Endothelial cell of umbilical vein (primary cell): ENCODE results near the gene DNAJC25. TPM values are rescaled to one million over a fixed set of nuclear protein-coding genes. Genes with fewer than 3 reads are reported as not detected.

Source experiments
- BruUV-seq: library from RNA; stranded (reverse); fragments of 400-500 nt; replicated peaks from 2 replicates; lab custom pipeline; 2021; lab: Mats Ljungman, UMichigan
- CTCF ChIA-PET: fragments of 300-600, 350-600 bp; sonication (Branson Sonifier 250); formaldehyde crosslinking; loops from one replicate; lab custom pipeline; 2021; ENCODE audit warnings: antibody characterized with exemption, inconsistent platforms; lab: Charles Lee
- POLR2A ChIA-PET: fragments of 300-600, 350-600 bp; sonication (Branson Sonifier 250); formaldehyde crosslinking; loops from one replicate; lab custom pipeline; 2021; ENCODE audit warnings: antibody characterized with exemption, inconsistent platforms; lab: Charles Lee
- DNase-seq: peaks from one replicate; pipeline ENCODE4 v3.0.0-alpha.2; 2011; ENCODE audit warnings: low read depth, low spot score
- FAIRE-seq: peaks from 2 replicates; lab custom pipeline; 2011; peaks lifted over from hg19 to GRCh38; lab: Jason Lieb, UNC
- H2AFZ ChIP-seq: 2 replicates; pipeline ENCODE4 v1.6.0; 2012; ENCODE audit warnings: low read depth, low read length, control low read depth, inconsistent platforms
- H3K27ac ChIP-seq: 2 replicates; pipeline ENCODE4 v1.5.1; 2011; ENCODE audit warnings: low read depth, mild to moderate bottlenecking, control low read depth, low read length, moderate library complexity; ENCODE audit not compliant: insufficient read depth
- H3K27me3 ChIP-seq, 2 experiments: 2 replicates each; pipeline versions ENCODE4 v1.6.0 to v1.6.1; 2011; ENCODE audit warnings: low read length in 2 of 2, mixed read lengths in 1 of 2; ENCODE audit not compliant: control insufficient read depth in 2 of 2, insufficient read depth in 2 of 2
- H3K36me3 ChIP-seq, 2 experiments: 2 replicates in 1 of 2; 3 replicates in 1 of 2; pipeline ENCODE4 v1.5.1; 2011; ENCODE audit warnings: low read length in 2 of 2, mild to moderate bottlenecking in 1 of 2, moderate library complexity in 1 of 2; ENCODE audit not compliant: control insufficient read depth in 2 of 2, insufficient read depth in 2 of 2; ENCODE audit errors: extremely low read depth in 1 of 2
- H3K4me1 ChIP-seq: 3 replicates; pipeline ENCODE4 v1.5.1; 2011; ENCODE audit warnings: mild to moderate bottlenecking, low read length; ENCODE audit not compliant: control insufficient read depth, insufficient read depth; ENCODE audit errors: extremely low read depth
- H3K4me2 ChIP-seq: 2 replicates; pipeline ENCODE4 v1.6.1; 2011; ENCODE audit warnings: low read length, control low read depth, mixed read lengths; ENCODE audit not compliant: insufficient read depth
- H3K4me3 ChIP-seq, 3 experiments: fragments of 200-600 bp in 1 of 3; sonication (generic), shearing (Covaris generic) in 1 of 3; replicated peaks in 1 of 3; 2 replicates each; pipeline ENCODE4 v1.5.1; 2011 to 2016; ENCODE audit warnings: control low read depth in 3 of 3, low read length in 3 of 3, mild to moderate bottlenecking in 2 of 3, inconsistent platforms in 1 of 3, low read depth in 1 of 3, moderate library complexity in 1 of 3; ENCODE audit not compliant: insufficient read depth in 1 of 3
- H3K79me2 ChIP-seq: 2 replicates; pipeline ENCODE4 v1.6.0; 2012; ENCODE audit warnings: low read length, inconsistent platforms; ENCODE audit not compliant: control insufficient read depth, insufficient read depth
- H3K9ac ChIP-seq: replicated peaks from 2 replicates; pipeline ENCODE3; 2011; ENCODE audit warnings: low read length, control low read depth; ENCODE audit not compliant: insufficient read depth; ENCODE audit errors: extremely low read depth
- H3K9me1 ChIP-seq: replicated peaks from 3 replicates; pipeline ENCODE4 v1.6.0; 2011; ENCODE audit warnings: mild to moderate bottlenecking, low read length; ENCODE audit not compliant: control insufficient read depth, insufficient read depth; ENCODE audit errors: extremely low read depth
- H3K9me3 ChIP-seq: replicated peaks from 2 replicates; pipeline ENCODE4 v1.5.1; 2012; ENCODE audit warnings: low read length, inconsistent platforms; ENCODE audit not compliant: control insufficient read depth, insufficient read depth
- H4K20me1 ChIP-seq: replicated peaks from 2 replicates; pipeline ENCODE3; 2011; ENCODE audit warnings: mild to moderate bottlenecking, low read length; ENCODE audit not compliant: control insufficient read depth, insufficient read depth; ENCODE audit errors: extremely low read depth
- CTCF ChIP-seq, 2 donors: IDR thresholded peaks; 1 replicate in 1 of 2; 2 replicates in 1 of 2; pipeline ENCODE4 v1.5.1; 2011; ENCODE audit warnings: low read length in 2 of 2, mild to moderate bottlenecking in 2 of 2, moderate library complexity in 2 of 2, control low read depth in 1 of 2, inconsistent platforms in 1 of 2, low read depth in 1 of 2; ENCODE audit not compliant: insufficient read depth in 1 of 2; ENCODE audit errors: extremely low read depth in 1 of 2
- EZH2 ChIP-seq: IDR thresholded peaks from 2 replicates; pipeline ENCODE4 v1.6.1; 2012; ENCODE audit warnings: borderline replicate concordance, low read depth, mild to moderate bottlenecking, moderate library complexity, low read length, inconsistent platforms; ENCODE audit not compliant: severe bottlenecking
- FOS ChIP-seq: IDR thresholded peaks from 2 replicates; pipeline ENCODE4 v1.6.1; 2011; ENCODE audit warnings: mild to moderate bottlenecking, low read length, moderate library complexity, borderline replicate concordance; ENCODE audit not compliant: insufficient read depth
- GATA2 ChIP-seq: IDR thresholded peaks from 2 replicates; pipeline ENCODE4 v1.7.0; 2011; ENCODE audit warnings: low read depth, mild to moderate bottlenecking, moderate library complexity, mixed read lengths, low read length; ENCODE audit not compliant: insufficient read length, insufficient read depth
- JUN ChIP-seq: IDR thresholded peaks from 2 replicates; pipeline ENCODE4 v1.6.1; 2011; ENCODE audit warnings: borderline replicate concordance, low read depth; ENCODE audit not compliant: insufficient read length, insufficient read depth
- MAX ChIP-seq: IDR thresholded peaks from 2 replicates; pipeline ENCODE4 v1.6.1; 2011; ENCODE audit not compliant: insufficient read depth, insufficient read length
- MYC ChIP-seq: IDR thresholded peaks from one replicate; pipeline ENCODE4 v1.6.1; 2011; ENCODE audit warnings: mild to moderate bottlenecking, low read depth, low read length
- POLR2A ChIP-seq: IDR thresholded peaks from 2 replicates; pipeline ENCODE4 v1.6.1; 2012; ENCODE audit warnings: low read depth, mild to moderate bottlenecking, control low read depth, low read length
- POLR2AphosphoS5 ChIP-seq: IDR thresholded peaks from 2 replicates; pipeline ENCODE4 v1.6.1; 2012; ENCODE audit warnings: low read depth, mild to moderate bottlenecking, control low read depth, low read length, moderate library complexity; ENCODE audit not compliant: insufficient read depth
- dilution Hi-C: fragments of 300-500 bp; cut with MboI; formaldehyde crosslinking; loops from one replicate; pipeline ENCODE4 v1.15.0; 2019; ENCODE audit warnings: low sequenced_read_pairs; ENCODE audit not compliant: extremely low pct_ligation_motif_present
- intact Hi-C: fragments of 100-400 bp; cut with micrococcal nuclease; formaldehyde crosslinking; loops from one replicate; pipeline ENCODE4 v1.10.0; 2022
- polyA plus RNA-seq, 4 experiments: library from polyadenylated mRNA; depleted of rRNA in 3 of 4; stranded (reverse) in 3 of 4; unstranded in 1 of 4; fragments of >200 nt; gene quantifications; 2 replicates each; pipeline versions ENCODE4 v1.2.1 to v1.2.3, GENCODE V29; 2011 to 2012; ENCODE audit warnings: missing spikeins in 1 of 4
- total RNA-seq: library from RNA; stranded (reverse); gene quantifications from 2 replicates; pipeline ENCODE4 v1.2.3, GENCODE V29; 2021

DNAJC25 gene
- total and polyA plus RNA-seq, 2 donors (not counting 3 experiments of a cell fraction or from before 2014, with no cell fraction given): 1.7 to 5.5 TPM

- Histone ChIP-seq H3K79me2 (peaks cover 2% of the 10 kb centered on the region), H3K4me2 (peak overlapping the region; percentile 11), H3K27ac (no peak overlapping the region), H3K9ac (no peak overlapping the region), H3K36me3 (peaks cover 4 to 8% of the 10 kb centered on the region in 2 experiments), H4K20me1 (peaks cover 7% of the 10 kb centered on the region), H3K9me1 (no peaks in the 10 kb centered on the region), H3K4me1 (peaks cover 9% of the 10 kb centered on the region), H3K9me3 (no peaks in the 10 kb centered on the region), H3K27me3 (no peaks in the 10 kb centered on the region), H3K4me3 (no peak overlapping the region), H2AFZ (no peak overlapping the region)
- DNase-seq (peak; percentile 69), FAIRE-seq (no peak)
- TF ChIP-seq POLR2AphosphoS5: no peak
- peak; percentile 19 for TF ChIP-seq JUN
- intact Hi-C loops: no loop called here
- ChIA-PET CTCF (interaction anchor here (1.7 kb wide), 1 partner anchor 47 kb away, joined by 7 read pairs; no protein-coding TSS in a partner anchor), POLR2A (interaction anchor here (1.3 kb wide), 1 partner anchor 15 kb away, joined by 5 read pairs; the partner anchor contains the start of gene DNAJC25)
- no TSS peak for BruUV-seq
- dilution Hi-C loops: no loop called here
These were observed 14.7 kb downstream of the DNAJC25 start for GRCh38 chr9:111645806-111646205.

GRCh38 chr9:111646417-111646816, 15.3 kb downstream of the DNAJC25 start:
- Histone ChIP-seq H3K36me3 (peaks cover 4 to 8% of the 10 kb centered on the region in 2 experiments), H3K27me3 (no peaks in the 10 kb centered on the region), H2AFZ (no peak overlapping the region), H3K27ac (no peak overlapping the region), H3K79me2 (peaks cover 2% of the 10 kb centered on the region), H3K4me2 (no peak overlapping the region), H3K4me1 (peaks cover 9% of the 10 kb centered on the region), H3K4me3 (no peak overlapping the region), H3K9me3 (no peaks in the 10 kb centered on the region), H3K9ac (no peak overlapping the region), H4K20me1 (peaks cover 7% of the 10 kb centered on the region), H3K9me1 (no peaks in the 10 kb centered on the region)
- ChIA-PET POLR2A (interaction anchor here (0.7 kb wide), 1 partner anchor 13 kb away, joined by 4 read pairs; no protein-coding TSS in a partner anchor), CTCF (interaction anchor here (1.7 kb wide), 1 partner anchor 48 kb away, joined by 7 read pairs; no protein-coding TSS in a partner anchor)
- no peak for FAIRE-seq
- dilution Hi-C loops (no loop called here), intact Hi-C loops (no loop called here)
- TF ChIP-seq MAX: no peak
- TF ChIP-seq JUN: no peak
- TF ChIP-seq FOS: no peak
- TF ChIP-seq EZH2: no peak
- TF ChIP-seq POLR2A: no peak
- TF ChIP-seq GATA2: no peak
- TF ChIP-seq POLR2AphosphoS5: no peak
- TF ChIP-seq CTCF (IDR thresholded peaks at IDR 0.05; ENCODE audit: extremely low read depth in 1 of 2, insufficient read depth in 1 of 2, low read depth in 1 of 2, low read length in 2 of 2): no peak
- TF ChIP-seq MYC: no peak
- no TSS peak for BruUV-seq
- no peak for DNase-seq
